ENCODE results near the gene ZNF688.

- TF ChIP-seq CTCF (IDR thresholded peaks at IDR 0.05; ENCODE audit: insufficient read depth, low read length) = no peak
- no peak for TF ChIP-seq POLR2AphosphoS5 (IDR thresholded peaks at IDR 0.05; ENCODE audit: low read depth)
- TF ChIP-seq GABPA (IDR thresholded peaks at IDR 0.05; ENCODE audit: low read depth) = no peak
- no peak for TF ChIP-seq REST (IDR thresholded peaks at IDR 0.05; ENCODE audit: insufficient replicate concordance, low read depth)
- TF ChIP-seq SPI1 (IDR thresholded peaks at IDR 0.05; ENCODE audit: borderline replicate concordance, low read depth) = no peak
Observed at GRCh38 chr16:30552956-30553355, 18.6 kb downstream of the ZNF688 start.
